Epidermal melanocyte (primary cell): ENCODE results near the gene ACOT9.
"Not testable (repeated sequence)": the region's sequence is repeated elsewhere in the genome, so short reads cannot be mapped to it uniquely, and the experiment has no call there.

ENCODE experiments used
- DNase-seq: peaks from one replicate; pipeline ENCODE4 v3.0.0; 2011; ENCODE audit warnings: low spot score; ENCODE audit not compliant: insufficient read length

Gene ACOT9, protein sequence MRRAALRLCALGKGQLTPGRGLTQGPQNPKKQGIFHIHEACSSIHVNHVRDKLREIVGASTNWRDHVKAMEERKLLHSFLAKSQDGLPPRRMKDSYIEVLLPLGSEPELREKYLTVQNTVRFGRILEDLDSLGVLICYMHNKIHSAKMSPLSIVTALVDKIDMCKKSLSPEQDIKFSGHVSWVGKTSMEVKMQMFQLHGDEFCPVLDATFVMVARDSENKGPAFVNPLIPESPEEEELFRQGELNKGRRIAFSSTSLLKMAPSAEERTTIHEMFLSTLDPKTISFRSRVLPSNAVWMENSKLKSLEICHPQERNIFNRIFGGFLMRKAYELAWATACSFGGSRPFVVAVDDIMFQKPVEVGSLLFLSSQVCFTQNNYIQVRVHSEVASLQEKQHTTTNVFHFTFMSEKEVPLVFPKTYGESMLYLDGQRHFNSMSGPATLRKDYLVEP

DNA sequence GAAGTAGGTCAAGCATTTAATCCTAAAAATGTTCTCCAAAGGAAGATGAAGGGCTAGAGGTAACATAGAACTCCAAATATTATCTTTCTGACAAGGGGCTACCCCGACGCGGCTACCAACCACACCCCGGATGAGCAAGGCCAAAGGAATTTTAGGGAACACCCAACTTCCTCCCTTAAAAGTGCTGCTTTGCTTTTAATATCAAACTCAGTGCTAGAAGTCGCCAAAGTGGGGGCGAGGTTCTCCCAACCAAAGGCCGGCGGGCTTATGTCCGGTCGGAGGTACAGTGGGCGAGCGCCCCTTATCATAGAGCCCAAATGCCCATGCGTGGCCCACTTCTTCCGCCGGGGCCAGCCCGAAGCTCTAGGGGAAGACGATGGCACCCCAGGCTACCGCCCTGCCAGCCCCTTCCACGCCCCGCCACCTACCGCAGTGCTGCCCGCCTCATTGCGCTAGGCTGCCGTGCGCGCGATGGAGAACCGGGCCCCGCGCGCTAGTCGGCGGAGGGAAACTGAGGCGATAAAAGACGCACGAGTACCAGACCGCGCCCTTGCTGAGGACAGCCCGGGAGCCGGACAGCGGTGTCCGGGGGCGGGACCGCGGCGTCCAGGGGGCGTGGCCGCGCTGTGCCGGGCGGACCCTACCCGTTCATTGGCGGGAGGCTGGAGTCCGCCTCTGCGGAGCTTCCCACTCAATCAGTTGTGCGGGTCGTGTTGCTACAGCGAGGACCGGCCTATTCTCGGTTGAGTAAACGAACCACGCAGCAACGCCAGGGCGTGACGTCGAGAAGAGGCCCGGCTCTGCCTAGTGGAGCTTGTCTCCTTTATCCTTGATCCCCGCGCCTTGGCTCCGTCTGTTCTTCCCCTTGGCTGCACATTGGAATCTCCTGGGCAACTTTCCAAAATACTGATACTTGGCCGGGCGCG, at the start of gene ACOT9:
ACOT9 (minus strand) TSS at position 580 of the 926 bp plus-strand sequence; CDS start at position 448, 132 bp downstream.
- peak; percentile 60 for DNase-seq

DNA sequence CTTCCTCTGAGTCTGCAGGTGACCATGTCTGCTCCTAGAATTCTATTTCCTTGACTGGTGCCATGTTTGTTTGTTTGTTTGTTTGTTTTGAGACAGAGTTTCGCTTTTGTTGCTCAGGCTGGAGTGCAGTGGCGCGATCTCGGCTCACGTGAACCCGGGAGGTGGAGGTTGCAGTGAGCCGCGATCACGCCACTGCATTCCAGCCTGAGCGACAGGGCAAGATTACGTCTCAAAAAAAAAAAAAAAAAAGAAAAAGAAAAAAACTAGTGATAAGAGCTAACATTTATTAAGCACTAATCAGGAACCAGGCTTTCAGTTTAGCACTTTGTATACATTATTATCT, 47.0 kb upstream of the ACOT9 start:
- DNase-seq: no peak

DNA sequence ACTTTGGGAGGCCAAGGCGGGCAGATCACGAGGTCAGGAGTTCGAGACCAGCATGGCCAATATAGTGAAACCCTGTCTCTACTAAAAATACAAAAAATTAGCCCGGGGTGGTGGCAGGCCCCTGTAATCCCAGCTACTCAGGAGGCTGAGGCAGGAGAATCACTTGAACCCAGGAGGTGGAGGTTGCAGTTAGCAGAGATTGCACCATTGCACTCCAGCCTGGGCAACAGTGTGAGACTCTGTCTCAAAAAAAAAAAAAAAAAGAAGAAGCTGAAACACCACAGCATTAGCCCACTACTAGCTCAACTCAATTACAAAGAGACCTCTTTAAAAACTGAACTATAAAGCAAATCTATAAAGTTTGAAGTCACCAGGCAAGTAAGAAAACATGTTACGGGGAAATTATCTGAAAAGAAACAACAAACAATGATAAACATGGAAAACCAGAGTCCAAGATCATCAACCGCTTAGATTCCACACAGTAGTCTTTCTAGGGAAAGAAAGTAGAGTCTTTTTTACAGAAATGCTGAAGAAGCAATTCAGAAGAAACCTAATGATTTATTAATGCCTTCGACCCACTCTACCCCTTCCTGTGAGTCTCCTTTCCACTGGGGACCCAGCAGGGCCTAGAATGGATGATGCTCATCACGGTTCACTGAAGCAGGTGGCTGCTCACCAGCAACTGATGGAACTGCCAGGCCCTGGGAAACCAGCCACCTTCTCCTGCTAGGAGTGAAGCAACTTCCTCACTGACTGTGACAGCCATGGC, 46.5 kb upstream of the ACOT9 start:
- DNase-seq: no peak

DNA sequence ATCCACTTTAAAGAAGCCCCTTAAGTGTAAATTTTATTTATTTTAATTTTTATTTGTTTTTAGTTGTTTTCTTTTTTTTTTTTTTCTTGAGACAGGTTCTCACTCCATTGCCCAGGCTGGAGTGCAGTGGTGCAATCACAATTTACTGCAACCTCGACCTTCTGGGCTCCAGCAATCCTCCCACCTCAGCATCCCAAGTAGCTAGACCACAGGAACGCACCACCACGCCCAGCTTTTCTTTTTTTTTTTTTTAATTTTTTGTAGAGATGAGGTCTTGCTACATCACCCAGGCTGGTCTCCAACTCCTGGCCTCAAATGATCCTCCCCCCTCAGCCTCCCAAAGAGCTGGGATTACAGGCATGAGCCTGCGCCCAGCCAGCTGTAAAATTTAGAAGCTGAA, 45.9 kb upstream of the ACOT9 start:
- DNase-seq: no peak

DNA sequence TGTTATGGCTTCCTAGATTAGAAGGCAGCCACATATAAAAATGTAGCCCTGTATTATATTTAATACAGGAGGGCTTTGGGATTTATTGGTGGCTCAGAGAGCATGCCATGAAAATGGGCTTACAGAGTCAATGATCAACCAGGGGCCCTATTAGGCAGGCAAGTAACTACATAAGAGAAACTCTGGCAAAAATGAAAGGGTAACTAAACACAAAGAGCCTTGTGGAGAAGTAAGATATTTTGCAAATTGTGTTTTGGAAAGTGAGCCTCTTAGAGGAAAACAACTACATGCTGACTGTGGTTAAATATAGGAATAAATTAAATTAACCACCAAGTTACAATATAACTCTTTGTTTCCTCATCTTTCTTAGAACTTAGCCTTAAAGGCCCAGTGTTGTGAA, 45.4 kb upstream of the ACOT9 start:
- DNase-seq: no peak

DNA sequence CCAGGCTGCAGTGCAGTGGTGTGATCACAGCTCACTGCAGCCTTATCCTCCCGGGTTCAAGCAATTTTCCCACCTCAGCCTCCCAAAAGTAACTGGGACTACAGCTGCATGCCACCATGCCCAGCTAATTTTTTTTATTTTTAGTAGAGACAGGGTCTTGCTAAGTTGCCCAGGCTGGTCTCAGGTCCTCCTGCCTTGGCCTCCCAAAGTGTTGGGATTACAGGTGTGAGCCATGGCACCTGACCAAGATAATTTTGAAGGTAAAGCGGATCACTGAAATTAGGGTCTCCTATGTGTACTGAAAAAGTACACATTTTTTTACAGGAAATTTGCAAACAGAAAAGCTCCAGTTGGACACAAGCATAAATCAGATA, 44.7 kb upstream of the ACOT9 start:
- no peak for DNase-seq

DNA sequence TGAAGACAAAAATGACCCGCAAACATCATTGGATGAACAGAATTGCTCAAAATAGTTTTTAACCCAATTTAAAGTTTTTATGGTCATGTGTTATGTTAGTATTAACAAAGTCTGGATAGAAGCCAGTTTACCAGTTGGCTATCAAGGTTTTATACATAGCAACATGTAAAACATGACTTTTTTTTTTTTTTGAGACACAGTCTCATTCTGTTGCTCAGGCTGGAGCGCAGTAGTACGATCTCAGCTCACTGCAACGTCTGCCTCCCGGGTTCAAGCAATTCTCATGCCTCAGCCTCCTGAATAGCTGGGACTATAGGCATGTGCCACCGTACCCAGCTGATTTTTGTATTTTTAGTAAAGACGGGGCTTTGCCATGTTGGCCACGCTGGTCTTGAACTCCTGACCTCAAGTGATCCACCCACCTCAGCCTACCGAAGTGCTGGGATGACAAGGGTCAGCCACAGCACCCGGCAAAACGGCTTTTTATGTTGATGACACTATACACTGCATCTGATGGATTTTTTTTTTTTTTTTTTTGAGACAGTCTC, 43.3 kb upstream of the ACOT9 start:
- no peak for DNase-seq

DNA sequence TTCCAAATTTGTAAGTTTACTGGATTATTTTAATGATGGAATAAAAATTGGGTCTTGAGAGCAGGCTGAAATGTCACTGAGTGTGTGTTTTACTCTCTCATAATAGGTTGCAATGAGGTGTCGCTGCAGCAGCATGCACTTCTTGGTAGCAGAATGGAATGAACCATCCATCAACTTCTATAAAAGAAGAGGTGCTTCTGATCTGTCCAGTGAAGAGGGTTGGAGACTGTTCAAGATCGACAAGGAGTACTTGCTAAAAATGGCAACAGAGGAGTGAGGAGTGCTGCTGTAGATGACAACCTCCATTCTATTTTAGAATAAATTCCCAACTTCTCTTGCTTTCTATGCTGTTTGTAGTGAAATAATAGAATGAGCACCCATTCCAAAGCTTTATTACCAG, 42.5 kb upstream of the ACOT9 start:
- no peak for DNase-seq

DNA sequence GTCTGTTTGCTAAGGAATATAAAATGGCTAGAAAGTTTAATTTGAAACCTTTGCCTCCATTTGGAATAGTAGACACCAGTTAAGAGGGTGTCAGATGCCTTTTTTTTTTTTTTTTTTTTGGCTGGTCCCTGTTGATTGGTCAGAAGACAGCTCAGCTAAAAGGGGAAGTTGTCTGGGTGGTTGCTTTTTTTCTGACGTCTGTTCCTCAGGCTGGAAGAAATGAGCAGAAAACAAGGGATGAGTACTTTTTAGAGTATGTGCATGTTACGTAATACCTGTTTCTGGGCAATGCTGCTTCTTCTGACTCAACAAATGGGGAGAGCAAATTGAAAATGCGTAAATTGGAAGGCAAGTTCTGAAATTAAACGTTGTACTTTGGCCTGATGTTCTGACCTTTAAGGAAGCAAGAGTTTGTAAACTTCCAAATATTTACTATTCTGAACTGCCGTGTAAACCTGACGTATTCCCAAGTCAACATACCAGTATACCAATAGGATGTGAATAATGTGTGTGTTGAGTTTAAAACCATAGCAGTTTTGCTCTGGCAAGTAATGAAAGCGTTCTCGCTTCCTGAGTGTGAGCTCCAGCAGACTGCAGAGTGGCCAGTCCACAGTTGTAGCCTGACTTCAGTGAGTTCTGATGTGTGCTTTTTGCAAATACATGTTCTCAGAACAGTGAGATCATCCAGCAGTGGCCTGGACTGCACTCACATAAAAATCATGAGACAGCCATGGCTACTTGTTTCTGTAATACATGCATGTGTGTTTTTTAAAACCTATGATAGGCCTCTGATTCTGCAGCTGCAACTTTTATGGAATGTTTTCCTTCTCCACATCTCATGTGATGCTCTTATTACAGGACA, 41.6 kb upstream of the ACOT9 start:
- no peak for DNase-seq

DNA sequence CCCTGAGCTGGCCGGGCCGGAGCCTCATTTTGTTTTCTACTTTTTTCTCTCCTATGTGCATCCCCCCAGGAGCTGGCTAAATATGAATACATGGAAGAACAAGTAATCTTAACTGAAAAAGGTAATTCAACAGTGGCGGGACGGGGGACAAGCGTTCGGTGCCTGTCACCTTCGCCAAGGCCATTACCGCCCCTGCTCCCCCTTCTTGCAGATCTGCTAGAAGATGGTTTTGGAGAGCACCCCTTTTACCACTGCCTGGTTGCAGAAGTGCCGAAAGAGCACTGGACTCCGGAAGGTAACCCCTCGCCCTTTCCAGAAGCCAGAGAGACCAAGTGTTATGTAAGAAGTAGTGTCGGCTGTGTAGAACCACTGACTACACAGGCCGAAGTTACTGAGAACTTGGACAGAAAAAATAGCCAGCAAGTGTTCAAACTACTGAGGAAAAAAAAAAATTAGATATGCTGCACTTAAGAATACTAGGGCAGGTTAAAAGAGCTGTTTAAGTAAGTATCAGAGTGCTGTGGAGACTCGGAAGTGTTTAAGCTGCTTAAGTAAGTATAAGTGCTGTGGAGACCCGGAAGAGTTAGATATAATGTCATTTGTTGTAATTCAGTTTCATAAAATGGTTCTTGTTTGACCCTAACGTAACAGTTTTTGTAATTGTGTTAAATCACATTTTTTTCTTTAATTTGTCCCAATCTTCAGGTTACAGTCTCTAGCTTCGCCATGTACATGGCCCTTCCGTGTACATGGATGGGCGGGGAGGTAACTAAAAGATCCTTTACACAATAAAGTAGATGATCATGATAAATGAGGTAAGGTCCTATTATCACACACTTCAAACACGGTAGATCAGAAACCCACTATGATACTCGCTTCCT, 40.8 kb upstream of the ACOT9 start:
- DNase-seq: no peak

DNA sequence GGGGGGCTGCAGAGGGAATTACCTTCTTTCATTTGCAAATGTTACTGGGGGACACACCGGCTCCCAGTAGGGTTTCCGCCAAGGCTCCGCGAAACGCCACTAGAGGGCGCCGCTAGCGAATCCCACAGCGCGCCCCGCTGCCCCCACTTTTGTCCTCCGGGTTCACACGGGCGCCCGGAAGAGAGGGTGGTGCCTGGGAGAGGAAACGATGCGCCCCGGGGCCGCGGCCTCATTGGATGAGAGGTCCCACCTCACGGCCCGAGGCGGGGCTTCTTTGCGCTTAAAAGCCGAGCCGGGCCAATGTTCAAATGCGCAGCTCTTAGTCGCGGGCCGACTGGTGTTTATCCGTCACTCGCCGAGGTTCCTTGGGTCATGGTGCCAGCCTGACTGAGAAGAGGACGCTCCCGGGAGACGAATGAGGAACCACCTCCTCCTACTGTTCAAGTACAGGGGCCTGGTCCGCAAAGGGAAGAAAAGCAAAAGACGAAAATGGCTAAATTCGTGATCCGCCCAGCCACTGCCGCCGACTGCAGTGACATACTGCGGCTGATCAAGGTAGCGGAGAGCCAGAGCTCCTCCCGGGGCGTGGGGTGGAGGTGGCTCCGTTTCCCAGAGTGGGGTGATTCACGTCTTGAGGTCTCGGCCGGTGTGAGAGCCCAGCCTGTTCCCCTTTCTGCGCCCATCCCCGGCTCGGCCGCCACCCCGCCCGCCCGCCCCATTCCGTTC, 40.0 kb upstream of the ACOT9 start, which contains the start of gene SAT1:
SAT1 (plus strand) TSS at position 311 of the 726 bp plus-strand sequence; CDS start at position 490, 179 bp downstream.
- DNase-seq: peak; percentile 41

DNA sequence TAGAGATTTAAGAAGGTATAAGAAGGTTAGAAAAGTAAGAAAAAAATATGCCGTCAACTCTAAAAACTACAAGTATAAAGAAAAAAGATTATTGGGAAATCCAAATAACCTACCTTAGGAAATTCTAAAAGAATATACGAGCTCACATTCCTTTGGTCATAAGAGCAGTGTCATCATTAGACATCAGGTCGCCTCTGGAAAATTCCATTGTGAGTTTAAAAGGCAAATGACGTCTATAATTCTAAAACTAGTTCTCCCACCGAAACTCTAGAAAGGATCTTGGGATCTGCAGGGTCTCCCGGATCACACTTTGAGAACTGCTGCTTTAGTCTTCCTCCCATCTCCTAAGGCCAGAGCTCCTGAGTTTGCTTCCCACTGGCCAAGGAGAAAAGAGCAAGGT, 39.4 kb upstream of the ACOT9 start:
- DNase-seq: no peak

DNA sequence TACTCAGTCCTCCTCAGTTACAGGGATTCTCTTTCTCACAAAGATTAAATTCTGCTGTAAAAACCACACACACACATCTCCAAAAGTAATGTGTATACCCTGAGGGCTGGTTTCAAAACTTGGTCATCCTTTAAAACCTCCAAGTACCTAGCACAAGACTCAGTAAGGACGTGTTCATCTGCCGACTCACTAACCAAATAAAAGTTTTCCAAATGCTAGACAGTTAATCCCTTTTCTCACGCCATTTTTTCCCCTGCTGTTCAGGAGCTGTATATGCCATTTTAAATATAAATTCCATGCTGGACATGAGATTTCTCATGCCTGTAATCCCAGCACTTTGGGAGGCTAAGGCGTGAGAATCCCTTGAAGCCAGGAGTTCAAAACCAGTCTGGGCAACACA, 35.9 kb upstream of the ACOT9 start:
- no peak for DNase-seq

DNA sequence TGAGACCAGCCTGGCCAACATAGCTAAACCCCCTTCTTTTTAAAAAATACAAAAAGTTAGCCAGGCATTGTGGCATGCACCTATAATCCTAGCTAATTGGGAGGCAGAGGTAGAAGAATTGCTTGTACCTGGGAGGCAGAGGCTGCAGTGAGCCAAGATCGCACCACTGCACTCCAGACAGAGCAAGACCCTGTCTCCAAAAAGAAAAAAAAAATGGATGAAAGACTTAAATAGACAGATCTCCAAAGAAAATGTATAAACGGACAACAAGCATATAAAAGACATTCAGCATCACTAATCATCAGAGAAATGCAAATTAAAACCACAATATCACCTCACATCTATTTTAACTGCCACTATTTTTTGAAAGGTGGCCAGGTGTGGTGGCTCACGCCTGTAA, 33.3 kb upstream of the ACOT9 start:
- DNase-seq: no peak

DNA sequence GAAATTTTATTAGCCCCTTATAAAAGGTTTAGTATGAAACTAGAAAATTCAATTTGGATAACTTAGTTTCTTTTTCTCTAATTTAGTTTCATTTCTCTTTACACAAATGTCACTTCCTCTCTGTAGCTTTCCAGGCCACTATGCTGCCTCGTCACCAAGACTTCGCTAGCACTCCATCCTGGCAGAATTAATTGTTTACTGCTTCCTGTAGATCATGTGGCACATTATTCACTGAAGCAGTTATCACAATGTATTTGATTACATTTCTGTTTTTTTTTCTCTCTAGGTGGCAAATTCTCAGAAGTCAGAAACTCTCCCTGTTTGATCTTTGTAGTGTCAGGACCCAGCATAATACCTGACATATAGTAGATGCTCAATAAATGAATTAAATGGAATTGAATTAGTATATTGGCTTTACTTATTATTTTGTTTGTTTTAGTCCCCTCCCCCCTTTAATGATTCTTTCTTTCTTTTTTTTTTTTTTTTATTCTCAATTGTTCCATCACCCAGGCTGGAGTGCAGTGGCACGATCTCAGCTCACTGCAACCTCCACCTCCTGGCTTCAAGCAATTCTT, 30.6 kb upstream of the ACOT9 start:
- no peak for DNase-seq

DNA sequence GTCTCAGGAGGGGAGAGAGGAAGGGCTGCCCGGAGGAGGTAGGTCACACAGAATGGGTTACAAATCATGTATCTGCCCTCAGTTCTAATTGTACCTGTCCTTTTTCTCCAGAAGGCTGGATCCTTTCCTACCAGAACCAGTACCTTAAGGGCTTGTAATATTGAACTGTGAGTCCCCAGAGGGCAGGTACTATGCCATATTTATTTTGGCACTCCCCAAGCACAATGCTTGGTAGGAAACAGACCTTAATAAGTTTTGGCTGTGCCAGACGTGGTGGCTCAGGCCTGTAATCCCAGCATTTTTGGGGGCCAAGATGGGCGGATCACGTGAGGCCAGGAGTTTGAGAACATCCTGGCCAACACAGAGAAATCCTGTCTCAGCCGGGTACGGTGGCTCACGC, 28.0 kb upstream of the ACOT9 start:
- not testable (repeated sequence) for DNase-seq

DNA sequence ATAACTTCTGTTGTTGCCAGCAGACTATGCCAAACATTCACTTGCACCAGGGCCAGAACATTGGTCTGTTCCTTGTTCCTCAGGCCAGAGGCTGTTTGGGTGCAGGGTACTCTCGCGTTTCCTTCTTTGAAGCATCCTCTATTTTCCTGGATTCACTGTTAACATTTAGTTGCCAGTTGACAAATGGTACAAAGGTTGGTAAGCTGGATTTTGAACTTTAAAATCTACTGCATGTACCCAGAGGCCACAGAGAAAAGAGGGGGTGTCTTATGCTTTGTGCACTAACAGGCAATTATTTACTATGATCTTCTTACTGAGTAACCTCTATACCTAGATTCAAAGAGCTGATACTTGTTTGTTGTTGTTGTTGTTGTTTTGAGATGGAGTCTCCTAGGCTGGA, 27.1 kb upstream of the ACOT9 start:
- DNase-seq: no peak
